ENCODE measurements around the gene ADCY5.

Gene ADCY5

GRCh38 chr3:123431658-123432324, 17.1 kb downstream of the ADCY5 start:
- DNase-seq (ENCODE audit: low read depth, low spot score) = no peak
- no peak overlapping the region for H3K27ac ChIP-seq

GRCh38 chr3:123431007-123431657, 17.8 kb downstream of the ADCY5 start:
- no peak overlapping the region for H3K27ac ChIP-seq
- no peak for DNase-seq (ENCODE audit: low read depth, low spot score)

GRCh38 chr3:123430266-123430665, 18.6 kb downstream of the ADCY5 start:
- DNase-seq (ENCODE audit: low read depth, low spot score) = no peak
- H3K27ac ChIP-seq = no peak overlapping the region

DNA sequence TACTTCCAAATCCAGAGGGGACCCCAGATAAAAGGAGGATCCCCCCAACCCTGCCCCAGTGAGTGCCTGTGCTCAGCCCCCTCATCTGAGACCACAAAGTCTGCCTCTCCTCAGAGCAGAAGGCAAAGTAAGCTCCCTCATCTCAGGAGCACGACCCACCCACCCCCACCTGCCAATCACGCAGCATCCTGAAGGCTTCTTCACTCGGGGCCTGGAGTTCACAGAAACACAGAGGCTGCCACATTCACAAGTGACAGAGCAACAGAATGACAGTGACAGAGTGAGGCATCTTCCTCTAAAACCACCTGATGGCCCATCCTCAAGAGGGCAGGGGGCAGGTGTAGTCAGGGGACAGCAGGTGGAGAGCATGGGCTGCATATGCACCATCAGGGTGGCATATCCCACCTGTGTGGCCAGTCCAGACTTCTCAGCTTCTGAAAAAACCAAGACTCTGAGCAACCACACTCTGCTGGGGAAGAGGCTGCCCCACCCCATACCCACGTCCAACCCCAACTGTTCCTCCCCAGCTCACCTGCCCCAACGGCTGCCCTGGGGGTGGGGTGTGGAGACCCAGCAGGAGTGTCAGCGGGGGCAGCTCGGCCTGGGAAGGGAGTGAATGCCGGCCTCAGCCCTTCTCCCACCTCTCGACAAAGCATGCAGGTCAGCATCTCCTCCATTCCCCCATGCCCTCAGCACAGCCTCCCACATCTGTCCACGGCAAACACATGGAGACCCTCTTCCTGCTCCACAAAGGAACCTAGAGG, 19.3 kb downstream of the ADCY5 start:
- DNase-seq (ENCODE audit: low read depth, low spot score) = no peak
- H3K27ac ChIP-seq = no peak overlapping the region

GRCh38 chr3:123424999-123425712, 23.7 kb downstream of the ADCY5 start:
- no peak for DNase-seq (ENCODE audit: low read depth, low spot score)
- H3K27ac ChIP-seq = no peak overlapping the region

DNA sequence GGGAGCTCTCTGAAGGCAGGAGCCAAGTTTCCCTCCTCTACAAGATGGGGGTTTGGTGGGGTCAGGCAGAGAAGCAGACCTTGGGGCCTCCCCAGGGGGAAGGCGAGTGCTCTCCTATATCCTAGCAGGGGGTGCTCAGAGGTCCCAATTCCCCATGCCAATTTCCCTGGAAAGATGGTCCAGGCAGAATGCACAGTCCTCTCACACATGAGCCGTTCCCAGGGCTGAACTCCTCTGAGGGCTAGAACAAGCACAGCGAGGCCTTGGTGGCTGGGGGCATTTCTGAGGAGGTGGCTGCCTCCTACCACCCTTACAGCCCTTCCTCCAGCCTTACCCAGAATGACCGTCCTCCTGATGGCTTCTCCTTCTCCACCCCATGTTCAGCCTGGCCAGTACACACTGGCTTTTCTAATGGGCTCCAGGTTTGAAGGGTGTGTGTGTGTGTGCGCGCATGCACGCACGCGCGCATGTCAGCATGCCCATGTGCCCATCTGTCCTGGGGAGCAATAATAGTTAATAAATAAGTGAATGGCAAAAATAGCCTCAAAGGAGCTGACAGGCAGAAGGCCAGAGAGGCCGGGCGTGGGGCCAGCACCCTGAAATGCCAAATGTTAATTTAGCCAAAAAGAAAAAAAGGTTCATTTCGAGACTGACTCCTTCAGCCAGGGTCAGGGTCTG, 24.4 kb downstream of the ADCY5 start:
- DNase-seq (ENCODE audit: low read depth, low spot score) = no peak
- no peak overlapping the region for H3K27ac ChIP-seq

DNA sequence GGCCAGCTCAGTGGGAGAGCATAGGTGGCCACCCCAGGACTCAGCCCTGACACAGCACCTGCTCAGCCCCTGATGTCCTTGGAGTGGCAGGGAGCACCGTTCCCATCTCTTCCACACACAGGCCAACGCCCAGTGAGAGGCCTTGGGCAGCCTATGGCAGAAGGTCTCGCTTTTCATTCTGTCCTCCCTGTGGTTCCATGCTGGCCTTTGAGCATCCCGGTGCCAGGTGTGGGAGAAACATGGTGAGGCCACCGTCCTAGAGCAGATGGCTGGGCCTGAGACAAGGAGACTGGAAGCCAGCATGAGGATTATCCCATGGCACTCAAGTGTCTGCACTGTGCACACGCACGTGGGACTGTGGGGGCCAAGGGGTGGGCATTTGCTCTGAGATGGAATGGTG, 25.1 kb downstream of the ADCY5 start:
- no peak for DNase-seq (ENCODE audit: low read depth, low spot score)
- H3K27ac ChIP-seq = no peak overlapping the region

DNA sequence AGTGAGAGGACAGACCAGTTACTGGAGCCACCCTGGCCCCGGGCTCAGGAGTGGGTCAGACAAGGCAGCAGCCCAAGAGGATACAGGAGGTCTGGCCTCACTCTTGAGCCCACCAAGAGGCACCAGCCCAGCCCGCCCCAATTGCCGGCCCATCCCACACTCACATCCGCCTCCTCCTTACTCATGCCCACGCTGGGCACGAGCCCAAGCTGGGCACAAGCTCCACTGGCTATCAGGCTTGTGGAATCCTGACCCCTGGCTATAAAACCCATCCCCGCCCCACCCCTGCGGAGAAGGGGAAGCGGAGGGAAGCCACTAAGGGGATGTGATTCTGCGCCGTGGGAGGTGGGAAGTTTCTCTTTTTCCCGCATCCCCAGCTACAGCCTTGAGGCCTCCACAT, 25.9 kb downstream of the ADCY5 start:
- DNase-seq (ENCODE audit: low read depth, low spot score) = no peak
- no peak overlapping the region for H3K27ac ChIP-seq

DNA sequence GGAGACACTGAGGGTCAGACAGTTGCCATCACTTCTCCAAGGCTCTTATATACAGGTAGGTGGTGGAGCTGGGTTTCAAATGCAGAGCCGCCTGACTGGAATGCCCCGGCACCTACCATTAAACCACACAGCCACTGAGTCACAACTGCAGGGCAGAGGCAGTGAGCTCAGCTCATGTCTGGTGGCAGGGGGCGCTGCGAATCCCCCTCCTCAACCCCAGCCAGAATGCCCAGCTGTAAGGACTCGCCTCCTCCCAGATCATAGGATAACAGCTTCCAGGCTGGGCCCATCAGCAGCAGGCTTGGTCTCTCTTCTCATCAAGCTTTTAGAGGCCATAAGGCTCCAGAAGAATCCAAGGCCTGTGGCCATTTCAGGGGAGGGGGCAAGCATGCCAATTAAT, 26.4 kb downstream of the ADCY5 start:
- no peak for DNase-seq (ENCODE audit: low read depth, low spot score)

GRCh38 chr3:123421353-123422174, 27.3 kb downstream of the ADCY5 start:
- no peak for DNase-seq (ENCODE audit: low read depth, low spot score)
- no peak overlapping the region for H3K27ac ChIP-seq

More for the DNA sequence above, 26.4 kb downstream of the ADCY5 start:
- H3K27ac ChIP-seq = no peak overlapping the region

DNA sequence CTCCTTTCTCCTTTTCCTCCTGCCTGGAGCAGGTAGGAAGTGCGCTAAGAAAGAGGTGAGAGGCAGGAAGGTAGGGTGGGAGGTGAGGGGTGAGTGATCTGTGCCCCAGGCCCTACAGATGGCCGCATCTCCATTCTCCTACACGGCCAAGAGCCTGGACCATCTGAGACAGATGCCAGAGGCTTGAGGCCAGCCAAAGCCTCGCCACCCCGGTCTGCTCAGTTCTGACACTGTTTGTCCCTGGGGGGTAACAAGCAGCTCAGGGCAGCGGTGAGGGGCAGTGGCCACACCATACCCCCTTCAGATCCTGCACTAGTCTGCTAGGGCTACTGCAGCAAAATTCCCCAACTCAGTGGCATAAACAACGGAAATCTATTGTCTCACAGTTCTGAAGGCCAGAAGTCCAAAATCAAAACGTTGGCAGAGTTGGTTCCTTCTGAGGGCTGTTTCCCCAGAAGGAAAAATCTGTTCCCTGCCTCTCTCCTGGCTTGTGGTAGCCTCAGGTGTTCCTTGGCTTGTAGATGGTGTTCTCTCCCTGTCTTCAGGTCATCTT, 28.4 kb downstream of the ADCY5 start:
- H3K27ac ChIP-seq = no peak overlapping the region
- no peak for DNase-seq (ENCODE audit: low read depth, low spot score)

DNA sequence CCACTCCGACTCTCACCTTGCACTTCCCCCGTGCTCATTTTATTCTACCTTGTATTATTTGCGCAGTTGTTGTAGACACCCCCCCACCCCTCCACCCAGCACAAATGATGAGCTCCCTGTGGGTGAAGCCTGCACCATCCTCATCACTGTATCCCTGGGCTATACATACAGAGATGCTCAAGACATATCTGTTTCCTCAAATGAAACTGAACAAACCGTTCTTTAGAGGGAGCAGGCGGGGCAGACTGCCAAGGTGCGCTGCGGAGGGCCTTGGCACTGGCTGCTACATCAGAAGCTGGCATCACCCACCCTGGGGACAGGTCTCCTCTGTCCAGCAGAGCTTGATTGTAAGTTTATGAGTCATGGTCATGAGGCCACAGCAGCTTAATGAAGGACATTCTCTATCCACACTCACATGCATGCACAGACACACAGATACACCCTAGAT, 29.0 kb downstream of the ADCY5 start:
- no peak for DNase-seq (ENCODE audit: low read depth, low spot score)

DNA sequence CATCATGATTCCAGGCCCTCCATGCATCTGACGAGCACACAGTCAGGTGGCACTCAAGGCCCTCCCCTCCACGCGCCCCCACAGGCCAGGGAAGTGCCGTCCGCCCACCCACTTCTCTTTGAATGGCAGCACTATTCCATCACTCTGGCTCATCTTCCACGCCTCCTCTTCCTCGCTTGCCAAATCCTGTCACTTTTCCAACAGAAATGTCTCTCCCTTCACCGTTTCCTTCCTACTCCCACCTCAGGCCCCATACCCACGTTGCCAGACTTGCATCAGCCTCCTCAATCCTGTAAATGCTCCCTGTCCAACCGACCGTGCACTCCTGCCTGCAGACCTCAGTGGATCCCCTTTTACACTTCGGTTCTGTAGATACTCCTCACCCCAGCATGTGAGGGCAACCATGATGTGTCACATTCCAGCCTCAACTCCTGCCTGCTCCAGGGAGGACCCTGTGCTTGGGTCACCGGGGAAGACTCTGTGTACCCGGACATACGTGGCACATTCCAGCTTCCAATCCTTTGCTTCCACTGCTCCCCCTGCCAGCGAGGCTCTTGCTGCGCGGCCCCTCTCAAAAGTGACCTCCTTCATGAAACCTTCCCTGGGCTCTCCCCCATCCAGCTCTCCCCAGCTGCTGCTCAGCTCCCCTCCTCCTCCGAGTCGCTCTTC, 29.6 kb downstream of the ADCY5 start:
- H3K27ac ChIP-seq = no peak overlapping the region
- no peak for DNase-seq (ENCODE audit: low read depth, low spot score)

More for the DNA sequence above, 29.0 kb downstream of the ADCY5 start:
- no peak overlapping the region for H3K27ac ChIP-seq

DNA sequence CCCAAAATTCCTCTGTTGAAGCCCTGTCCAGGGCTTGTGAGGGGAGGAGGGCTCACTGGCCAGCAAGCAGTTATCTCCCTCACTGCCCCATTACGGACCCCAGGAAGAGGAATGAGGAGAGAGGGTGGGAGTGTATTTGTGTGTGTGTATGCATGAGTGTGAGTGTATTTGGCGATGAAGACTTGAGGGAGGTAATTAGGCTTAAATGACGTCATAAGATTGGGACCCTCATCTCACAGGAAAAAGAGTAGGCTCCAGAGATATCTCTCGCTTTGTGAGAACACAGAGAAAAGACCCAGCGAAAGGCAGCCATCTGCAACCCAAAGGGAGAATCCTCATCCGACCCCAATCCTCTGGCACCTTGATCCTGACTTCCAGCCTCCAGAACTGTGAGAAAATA, 32.2 kb downstream of the ADCY5 start:
- H3K27ac ChIP-seq = no peak overlapping the region
- DNase-seq (ENCODE audit: low read depth, low spot score) = no peak

GRCh38 chr3:123416173-123416572, 32.7 kb downstream of the ADCY5 start:
- H3K27ac ChIP-seq = no peak overlapping the region
- no peak for DNase-seq (ENCODE audit: low read depth, low spot score)

DNA sequence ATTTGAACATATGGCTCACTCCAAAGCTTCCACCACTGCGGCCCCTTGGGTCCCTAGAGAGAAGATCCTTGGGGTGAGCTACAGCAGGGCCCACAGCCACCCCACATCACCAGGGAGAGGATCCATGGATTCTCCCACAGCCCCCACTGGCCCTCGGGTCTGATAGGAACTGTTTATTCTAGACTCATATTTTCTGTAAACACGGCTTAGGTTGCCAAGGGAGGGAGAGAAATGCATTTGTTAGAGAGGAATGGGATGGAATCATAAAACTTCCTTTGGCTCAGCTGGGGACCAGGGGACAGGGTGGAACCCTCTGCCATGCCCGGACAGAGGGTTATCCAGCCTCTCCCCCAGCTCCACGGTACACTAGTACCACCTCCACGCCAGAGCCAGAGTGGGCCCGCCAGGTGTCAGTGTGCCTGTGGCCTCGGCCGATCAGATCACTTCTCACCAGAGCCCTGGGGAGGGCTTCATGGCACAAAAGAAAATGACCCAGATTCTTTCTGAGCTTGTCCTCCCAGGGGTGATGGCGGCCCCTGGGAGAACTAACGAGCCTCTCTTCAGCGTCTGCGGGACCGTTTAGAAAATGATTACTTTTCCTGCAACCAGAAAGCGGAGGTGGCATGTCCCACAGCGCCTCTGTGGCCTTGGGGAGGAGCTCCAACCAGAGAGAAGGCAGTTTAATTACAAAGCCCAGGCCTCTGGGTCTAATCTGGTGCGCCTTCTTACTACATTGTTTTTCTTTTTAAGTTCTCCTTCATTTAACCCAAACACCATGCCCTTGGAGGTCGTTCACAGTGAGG, 33.7 kb downstream of the ADCY5 start:
- H3K27ac ChIP-seq = no peak overlapping the region
- no peak for DNase-seq (ENCODE audit: low read depth, low spot score)

DNA sequence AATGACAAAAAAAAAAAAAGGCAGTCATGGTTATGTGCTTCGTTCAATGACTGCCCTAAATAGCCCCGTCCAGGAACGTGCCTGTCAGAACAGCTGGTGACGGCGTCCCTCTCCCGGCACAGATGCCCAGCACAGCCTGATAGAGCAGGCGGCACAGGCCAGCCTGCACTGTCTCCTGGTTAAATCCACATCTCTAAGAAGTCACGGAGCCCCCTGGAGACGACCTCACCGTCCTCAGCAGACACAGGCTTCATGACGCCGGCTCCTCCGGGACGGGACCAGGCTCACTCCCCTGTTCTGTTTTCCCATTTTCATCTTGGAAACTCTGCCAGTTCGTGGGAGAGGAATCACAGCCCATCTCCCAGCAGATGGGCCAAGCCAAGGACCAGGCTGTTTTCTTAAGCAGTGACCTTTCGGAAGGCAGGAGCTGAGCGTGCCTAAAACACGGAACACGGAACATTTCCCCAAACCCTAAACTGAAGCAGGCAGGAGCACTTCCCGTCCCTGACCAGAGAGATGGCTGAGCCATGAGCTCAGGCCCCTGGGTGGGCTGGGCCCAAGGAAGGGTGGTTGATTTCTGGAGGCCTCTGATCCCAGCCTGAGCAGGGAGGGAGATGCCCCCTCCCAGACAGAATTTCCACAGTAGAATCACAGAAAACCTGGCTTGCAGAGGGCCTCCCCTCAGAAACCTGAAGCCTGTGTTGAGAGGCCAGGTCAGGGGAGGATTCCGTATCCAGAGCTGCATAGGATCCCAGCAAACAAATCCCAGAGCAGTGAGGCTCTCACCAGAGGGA, 35.9 kb downstream of the ADCY5 start:
- no peak overlapping the region for H3K27ac ChIP-seq
- no peak for DNase-seq (ENCODE audit: low read depth, low spot score)
